Measurements from ENCODE around the gene HAUS1. TPM values are rescaled to one million over a fixed set of nuclear protein-coding genes. Genes with fewer than 3 reads are reported as not detected.

Gene HAUS1
- total RNA-seq, 1 experiment from 2014 or later, result 133 TPM

Other genes with a start within 250 kb of the HAUS1 start
- gene EPG5, start 137.1 kb upstream of the HAUS1 start, total RNA-seq (2014; rRNA removed; shearing (Covaris generic)), result 5.1 and 5.8 TPM in 2 replicates
- 0.08 TPM in 1 of 2 replicates, not detected in the other for gene PSTPIP2, start 32.1 kb upstream of the HAUS1 start, total RNA-seq (2014; rRNA removed; shearing (Covaris generic))
- 836 and 860 TPM in 2 replicates for gene ATP5F1A, start 6.1 kb upstream of the HAUS1 start, total RNA-seq (2014; rRNA removed; shearing (Covaris generic))

All from H4 (cell line).